ENCODE measurements around the gene ZCCHC3. TPM values are rescaled to one million over a fixed set of nuclear protein-coding genes. Genes with fewer than 3 reads are reported as not detected.

The ZCCHC3 gene
- total RNA-seq, 2 experiments from 2014 or later = 28.4 to 29.0 TPM

DNA sequence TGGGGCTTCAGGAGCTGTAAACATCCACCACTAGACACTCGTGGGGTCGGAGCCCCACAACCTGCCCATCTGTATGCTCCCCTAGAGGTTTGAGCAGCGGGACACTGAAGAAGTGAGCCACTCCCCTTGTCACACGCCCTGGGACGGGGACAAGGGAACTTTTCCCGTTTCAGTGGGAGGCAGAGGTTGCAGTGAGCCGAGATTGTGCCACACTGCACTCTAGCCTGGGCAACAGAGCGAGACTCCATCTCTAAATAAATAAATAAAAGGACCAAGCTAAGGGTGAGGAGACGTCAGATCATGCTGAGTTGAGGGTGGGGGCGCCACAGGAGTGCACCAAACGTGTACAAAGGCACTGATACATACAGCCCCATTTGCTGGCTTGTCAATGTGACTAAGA lies 8.4 kb downstream of the ZCCHC3 start:
- Mint-ChIP-seq H3K36me3 (ENCODE audit: low read depth) (peaks cover 7% of the 10 kb centered on the region), H3K27me3 (ENCODE audit: low read depth) (no peaks in the 10 kb centered on the region), H3K9me3 (ENCODE audit: insufficient read depth) (no peaks in the 10 kb centered on the region), H3K4me3 (no peak overlapping the region), H3K4me1 (ENCODE audit: low read depth) (peaks cover 29% of the 10 kb centered on the region), H3K27ac (no peak overlapping the region)
- ATAC-seq (no peak), DNase-seq (no peak)
- CTCF ChIA-PET = no interaction called here
- POLR2A ChIA-PET = no interaction called here

GRCh38 chr20:308427-309038 lies 11.2 kb downstream of the ZCCHC3 start:
- Mint-ChIP-seq H3K27me3 (ENCODE audit: low read depth) (no peaks in the 10 kb centered on the region), H3K36me3 (ENCODE audit: low read depth) (no peaks in the 10 kb centered on the region), H3K4me1 (ENCODE audit: low read depth) (peaks cover 13% of the 10 kb centered on the region), H3K9me3 (ENCODE audit: insufficient read depth) (no peaks in the 10 kb centered on the region), H3K4me3 (no peak overlapping the region), H3K27ac (no peak overlapping the region)
- ChIA-PET CTCF (interaction anchor here (1.7 to 2.3 kb wide), 2 partner anchors 10 to 22 kb away, joined by 7 to 10 read pairs; no protein-coding TSS in a partner anchor), POLR2A (interaction anchor here (2.9 kb wide), 1 partner anchor 10 kb away, joined by 14 read pairs; the partner anchor contains the start of gene ZCCHC3)
- ATAC-seq (no peak), DNase-seq (no peak)

DNA sequence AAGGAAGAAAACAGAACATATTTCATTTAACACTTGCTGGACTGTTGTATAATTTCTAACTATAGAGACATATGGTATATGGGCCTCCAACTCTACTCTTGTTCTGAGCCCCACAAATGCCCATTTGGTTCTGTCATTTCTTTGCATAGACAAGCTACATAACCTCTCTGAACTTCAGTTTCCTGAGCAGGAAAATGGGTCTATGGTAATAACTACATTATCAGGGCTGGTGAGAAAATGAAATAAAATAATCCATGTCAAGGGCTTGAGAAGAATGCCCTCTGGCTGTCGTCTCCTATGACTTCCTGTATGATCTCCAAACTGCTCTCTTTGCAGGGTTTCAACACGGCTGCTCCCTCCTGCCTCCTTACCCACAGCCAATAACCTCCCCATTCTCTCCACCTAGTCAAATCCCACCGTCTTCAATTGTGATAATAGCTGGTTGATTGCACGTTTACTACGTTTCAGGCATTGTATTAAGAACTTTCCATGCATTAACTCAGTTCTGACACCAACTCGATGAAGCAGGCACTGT lies 12.0 kb downstream of the ZCCHC3 start:
- DNase-seq (no peak), ATAC-seq (no peak)
- POLR2A ChIA-PET = interaction anchor here (0.8 to 2.9 kb wide), 2 partner anchors 9 to 11 kb away, joined by 3 to 14 read pairs; partner anchors contain the start of gene ZCCHC3
- no peaks in the 10 kb centered on the region for H3K36me3 Mint-ChIP-seq (ENCODE audit: low read depth)
- CTCF ChIA-PET = interaction anchor here (0.7 to 2.3 kb wide), 3 partner anchors 10 to 43 kb away, joined by 3 to 10 read pairs (median 7); no protein-coding TSS in a partner anchor
- H3K27me3 Mint-ChIP-seq (ENCODE audit: low read depth) = no peaks in the 10 kb centered on the region
- no peaks in the 10 kb centered on the region for H3K9me3 Mint-ChIP-seq (ENCODE audit: insufficient read depth)
- H3K4me3 Mint-ChIP-seq = no peak overlapping the region
- H3K27ac Mint-ChIP-seq = peak overlapping the region; percentile 0
- H3K4me1 Mint-ChIP-seq (ENCODE audit: low read depth) = peaks cover 13% of the 10 kb centered on the region

GRCh38 chr20:309841-310644 lies 12.7 kb downstream of the ZCCHC3 start:
- H3K9me3 Mint-ChIP-seq (ENCODE audit: insufficient read depth) = no peaks in the 10 kb centered on the region
- H3K4me3 Mint-ChIP-seq = peak overlapping the region; percentile 66

GRCh38 chr20:310645-311044 lies 13.3 kb downstream of the ZCCHC3 start:
- ChIA-PET POLR2A (interaction anchor here (0.7 to 1.0 kb wide), 2 partner anchors 13 to 14 kb away, joined by 3 to 4 read pairs; partner anchors contain the start of gene SOX12), CTCF (interaction anchor here (1.0 to 1.2 kb wide), 2 partner anchors 10 to 13 kb away, joined by 3 to 4 read pairs; no protein-coding TSS in a partner anchor)
- no peaks in the 10 kb centered on the region for H3K27me3 Mint-ChIP-seq (ENCODE audit: low read depth)
- H3K4me3 Mint-ChIP-seq = peak overlapping the region; percentile 66
- H3K9me3 Mint-ChIP-seq (ENCODE audit: insufficient read depth) = no peaks in the 10 kb centered on the region
- DNase-seq (no peak), ATAC-seq (no peak)
- peak overlapping the region; percentile 67 for H3K27ac Mint-ChIP-seq
- peaks cover 13% of the 10 kb centered on the region for H3K4me1 Mint-ChIP-seq (ENCODE audit: low read depth)
- no peaks in the 10 kb centered on the region for H3K36me3 Mint-ChIP-seq (ENCODE audit: low read depth)

More at GRCh38 chr20:309841-310644, 12.7 kb downstream of the ZCCHC3 start:
- Mint-ChIP-seq H3K36me3 (ENCODE audit: low read depth) (no peaks in the 10 kb centered on the region), H3K4me1 (ENCODE audit: low read depth) (peaks cover 13% of the 10 kb centered on the region), H3K27me3 (ENCODE audit: low read depth) (no peaks in the 10 kb centered on the region), H3K27ac (peak overlapping the region; percentile 67)
- POLR2A ChIA-PET = interaction anchor here (0.7 to 2.9 kb wide), 4 partner anchors 9 to 15 kb away, joined by 3 to 14 read pairs (median 4); partner anchors contain the start of genes SOX12 and ZCCHC3
- ATAC-seq (peak; percentile 100), DNase-seq (peak; percentile 88)
- CTCF ChIA-PET = interaction anchor here (0.7 to 2.3 kb wide), 5 partner anchors 10 to 44 kb away, joined by 3 to 10 read pairs (median 4); no protein-coding TSS in a partner anchor

DNA sequence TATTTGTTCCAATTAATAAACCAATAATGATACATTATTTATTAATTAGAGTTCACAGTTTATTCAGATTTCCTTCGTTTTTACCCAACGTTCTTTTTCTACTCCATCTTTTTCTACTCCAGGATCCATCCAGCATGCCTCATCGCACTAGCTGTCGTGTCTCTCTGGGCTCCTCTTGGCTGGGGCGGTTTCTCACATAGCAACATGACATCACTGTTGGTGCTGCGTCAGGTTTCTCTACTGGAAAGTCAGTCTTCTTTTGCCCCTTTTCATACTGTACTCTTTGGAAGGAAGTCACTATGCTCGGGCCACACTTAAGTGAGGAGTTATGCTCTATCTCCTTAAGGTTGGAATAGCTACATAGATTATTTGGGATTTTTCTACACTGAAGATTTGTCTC lies 14.2 kb downstream of the ZCCHC3 start:
- ATAC-seq (no peak), DNase-seq (no peak)
- Mint-ChIP-seq H3K36me3 (ENCODE audit: low read depth) (no peaks in the 10 kb centered on the region), H3K9me3 (ENCODE audit: insufficient read depth) (no peaks in the 10 kb centered on the region), H3K27ac (no peak overlapping the region), H3K27me3 (ENCODE audit: low read depth) (no peaks in the 10 kb centered on the region), H3K4me3 (no peak overlapping the region), H3K4me1 (ENCODE audit: low read depth) (peaks cover 13% of the 10 kb centered on the region)
- ChIA-PET POLR2A (no interaction called here), CTCF (interaction anchor here (1.0 to 1.1 kb wide), 2 partner anchors 12 to 13 kb away, joined by 3 read pairs; no protein-coding TSS in a partner anchor)

GRCh38 chr20:312067-312466 lies 14.7 kb downstream of the ZCCHC3 start:
- ATAC-seq (no peak), DNase-seq (no peak)
- no peak overlapping the region for H3K27ac Mint-ChIP-seq
- H3K9me3 Mint-ChIP-seq (ENCODE audit: insufficient read depth) = no peaks in the 10 kb centered on the region
- ChIA-PET POLR2A (interaction anchor here (0.6 kb wide), 1 partner anchor 43 kb away, joined by 3 read pairs; no protein-coding TSS in a partner anchor), CTCF (interaction anchor here (1.0 to 1.1 kb wide), 2 partner anchors 11 to 13 kb away, joined by 3 read pairs; no protein-coding TSS in a partner anchor)
- no peaks in the 10 kb centered on the region for H3K27me3 Mint-ChIP-seq (ENCODE audit: low read depth)
- H3K36me3 Mint-ChIP-seq (ENCODE audit: low read depth) = no peaks in the 10 kb centered on the region
- H3K4me3 Mint-ChIP-seq = no peak overlapping the region
- peaks cover 13% of the 10 kb centered on the region for H3K4me1 Mint-ChIP-seq (ENCODE audit: low read depth)

DNA sequence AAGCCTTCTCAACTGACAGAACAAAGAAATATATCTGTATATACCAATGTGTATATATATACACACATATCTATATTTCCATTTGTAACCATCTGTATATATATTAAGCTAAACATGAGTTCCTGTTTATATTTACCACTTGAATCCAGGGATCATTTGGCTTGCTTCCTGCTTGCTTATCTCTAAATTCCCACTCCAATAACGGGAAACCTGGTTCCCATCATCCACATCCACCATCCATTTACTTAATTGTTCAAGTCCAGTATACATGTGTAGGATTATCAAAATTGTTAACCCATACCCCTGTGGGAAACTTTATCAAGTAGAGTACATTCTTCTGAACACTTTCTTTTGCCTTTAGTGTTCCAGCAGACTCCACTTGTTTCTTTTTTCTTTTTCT lies 15.5 kb downstream of the ZCCHC3 start:
- Mint-ChIP-seq H3K9me3 (ENCODE audit: insufficient read depth) (no peaks in the 10 kb centered on the region), H3K27me3 (ENCODE audit: low read depth) (no peaks in the 10 kb centered on the region), H3K4me1 (ENCODE audit: low read depth) (peaks cover 13% of the 10 kb centered on the region), H3K27ac (no peak overlapping the region), H3K36me3 (ENCODE audit: low read depth) (no peaks in the 10 kb centered on the region), H3K4me3 (no peak overlapping the region)
- POLR2A ChIA-PET = no interaction called here
- no peak for ATAC-seq
- CTCF ChIA-PET = interaction anchor here (1.0 kb wide), 1 partner anchor 18 kb away, joined by 4 read pairs; no protein-coding TSS in a partner anchor
- DNase-seq = no peak

DNA sequence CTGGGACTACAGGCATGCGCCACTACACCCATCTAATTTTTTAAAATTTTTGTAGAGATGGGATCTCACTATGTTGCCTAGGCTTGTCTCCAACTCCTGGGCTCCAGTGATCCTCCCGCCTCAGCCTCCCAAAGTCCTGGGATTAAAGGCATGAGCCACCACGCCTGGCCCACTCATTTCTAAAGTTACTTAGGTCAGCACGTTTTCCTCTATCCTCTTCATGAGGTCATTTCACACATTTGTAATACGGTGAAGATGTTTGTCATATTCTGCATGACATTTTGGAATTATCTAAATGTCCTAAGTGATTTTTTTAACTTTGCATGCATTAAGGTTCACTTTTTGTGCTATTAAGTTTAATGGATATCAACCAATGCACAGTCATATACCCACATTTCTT lies 16.0 kb downstream of the ZCCHC3 start:
- POLR2A ChIA-PET = no interaction called here
- ATAC-seq (no peak), DNase-seq (no peak)
- Mint-ChIP-seq H3K27me3 (ENCODE audit: low read depth) (no peaks in the 10 kb centered on the region), H3K4me3 (no peak overlapping the region), H3K4me1 (ENCODE audit: low read depth) (peaks cover 13% of the 10 kb centered on the region), H3K36me3 (ENCODE audit: low read depth) (no peaks in the 10 kb centered on the region), H3K27ac (no peak overlapping the region), H3K9me3 (ENCODE audit: insufficient read depth) (no peaks in the 10 kb centered on the region)
- CTCF ChIA-PET = interaction anchor here (1.0 kb wide), 1 partner anchor 17 kb away, joined by 4 read pairs; no protein-coding TSS in a partner anchor

DNA sequence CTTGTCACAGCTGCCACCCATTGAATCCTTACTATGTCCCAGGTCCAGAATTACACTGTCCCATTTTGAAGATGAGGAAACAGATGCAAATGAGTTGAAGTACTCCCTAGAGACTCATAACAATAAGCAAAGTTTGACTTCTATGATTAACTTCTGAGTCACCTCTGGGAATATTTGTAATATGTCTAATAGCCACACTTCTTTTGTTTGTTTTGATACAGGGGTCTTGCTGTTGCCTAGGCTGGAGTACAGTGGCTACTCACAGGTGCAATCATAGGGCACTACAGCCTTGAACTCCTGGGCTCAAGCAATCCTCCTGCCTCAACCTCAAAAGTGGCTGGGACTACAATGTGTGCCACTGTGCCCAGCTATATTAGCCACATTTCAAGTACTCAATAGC lies 16.6 kb downstream of the ZCCHC3 start:
- Mint-ChIP-seq H3K27ac (no peak overlapping the region), H3K4me3 (no peak overlapping the region), H3K9me3 (ENCODE audit: insufficient read depth) (no peaks in the 10 kb centered on the region), H3K36me3 (ENCODE audit: low read depth) (no peaks in the 10 kb centered on the region), H3K27me3 (ENCODE audit: low read depth) (no peaks in the 10 kb centered on the region), H3K4me1 (ENCODE audit: low read depth) (peaks cover 13% of the 10 kb centered on the region)
- CTCF ChIA-PET = interaction anchor here (1.5 kb wide), 1 partner anchor 16 kb away, joined by 5 read pairs; no protein-coding TSS in a partner anchor
- no peak for ATAC-seq
- POLR2A ChIA-PET = no interaction called here
- no peak for DNase-seq

DNA sequence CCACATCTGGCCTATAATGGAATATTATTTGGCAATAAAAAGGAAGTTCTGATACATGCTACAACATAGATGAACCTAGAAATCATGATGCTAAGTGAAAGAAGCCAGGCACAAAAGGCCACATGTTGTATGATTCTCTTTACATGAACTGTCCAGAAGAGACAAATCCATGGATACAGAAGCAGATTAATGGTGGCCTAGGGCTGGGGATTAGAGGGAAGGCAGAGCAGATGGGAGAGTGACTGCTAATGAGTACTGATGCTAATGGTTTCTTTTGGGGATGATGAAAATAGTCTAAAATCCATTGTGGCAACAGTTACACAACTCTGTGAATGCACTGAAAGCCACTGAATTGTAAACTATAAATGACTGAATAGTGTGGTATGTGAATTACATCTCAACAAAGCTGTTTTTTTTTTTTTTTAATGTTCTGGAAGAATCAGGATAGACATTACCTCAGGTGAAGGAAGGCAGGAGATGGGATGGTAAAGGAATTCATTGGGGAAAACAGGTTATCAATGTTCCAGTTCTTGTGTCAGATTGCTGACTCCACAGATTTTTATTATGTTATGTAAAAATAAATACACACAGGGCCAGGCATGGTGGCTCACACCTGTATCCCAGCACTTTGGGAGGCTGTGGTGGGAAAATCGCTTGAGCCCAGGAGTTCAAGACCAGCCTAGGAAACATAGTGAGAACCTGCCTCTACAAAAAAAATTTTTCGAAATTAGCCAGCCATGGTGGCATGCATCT lies 19.1 kb downstream of the ZCCHC3 start:
- Mint-ChIP-seq H3K9me3 (ENCODE audit: insufficient read depth) (no peaks in the 10 kb centered on the region), H3K27me3 (ENCODE audit: low read depth) (no peaks in the 10 kb centered on the region), H3K4me3 (no peak overlapping the region), H3K27ac (no peak overlapping the region), H3K4me1 (ENCODE audit: low read depth) (no peaks in the 10 kb centered on the region), H3K36me3 (ENCODE audit: low read depth) (no peaks in the 10 kb centered on the region)
- no peak for DNase-seq
- ChIA-PET POLR2A (no interaction called here), CTCF (no interaction called here)
- no peak for ATAC-seq
